Islet precursor cell (in vitro differentiated cells): ENCODE data around the gene AUTS2.
"Not testable (repeated sequence)": the region's sequence is repeated elsewhere in the genome, so short reads cannot be mapped to it uniquely, and the experiment has no call there.

Source experiments
- DNase-seq: peaks from one replicate; pipeline ENCODE4 v3.0.0-alpha.2; 2018

The AUTS2 gene

DNA sequence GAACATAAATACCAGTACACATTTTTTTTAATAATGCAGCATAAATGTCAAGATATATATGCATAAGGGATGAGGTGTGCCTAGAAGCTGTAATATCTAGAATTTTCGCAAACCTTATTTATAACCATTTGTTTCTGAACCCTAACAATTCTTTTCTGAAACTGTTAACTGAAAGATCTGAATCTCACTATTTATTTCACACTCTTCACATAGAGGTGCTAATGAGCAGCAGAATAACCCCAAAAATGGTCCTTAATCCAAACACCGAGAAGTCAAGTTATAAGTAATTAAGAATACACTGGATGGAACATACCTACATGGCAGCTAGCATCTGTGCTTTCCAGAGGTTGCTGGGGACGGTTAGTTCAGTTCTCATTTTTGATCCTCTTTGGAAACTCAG, 742.0 kb downstream of the AUTS2 start:
- DNase-seq = no peak

DNA sequence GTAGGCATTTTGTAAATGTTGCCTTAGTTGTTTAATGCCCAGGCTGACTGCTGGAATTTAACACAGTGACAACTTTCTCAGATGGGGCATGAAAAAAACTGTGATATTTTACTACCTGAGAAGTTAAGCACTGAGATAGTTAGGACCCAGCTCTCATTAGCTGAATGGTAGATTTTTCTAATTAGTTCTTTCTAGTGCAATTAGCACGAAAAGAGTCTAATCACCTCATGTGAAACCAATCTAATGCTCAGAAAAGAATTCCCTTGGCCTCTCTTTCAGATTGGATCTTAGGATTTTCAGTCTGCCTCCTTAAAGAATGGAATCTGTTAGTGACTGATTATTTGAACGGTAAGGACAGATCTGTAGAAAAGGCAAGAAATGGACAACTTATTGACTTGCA, 743.2 kb downstream of the AUTS2 start:
- no peak for DNase-seq

DNA sequence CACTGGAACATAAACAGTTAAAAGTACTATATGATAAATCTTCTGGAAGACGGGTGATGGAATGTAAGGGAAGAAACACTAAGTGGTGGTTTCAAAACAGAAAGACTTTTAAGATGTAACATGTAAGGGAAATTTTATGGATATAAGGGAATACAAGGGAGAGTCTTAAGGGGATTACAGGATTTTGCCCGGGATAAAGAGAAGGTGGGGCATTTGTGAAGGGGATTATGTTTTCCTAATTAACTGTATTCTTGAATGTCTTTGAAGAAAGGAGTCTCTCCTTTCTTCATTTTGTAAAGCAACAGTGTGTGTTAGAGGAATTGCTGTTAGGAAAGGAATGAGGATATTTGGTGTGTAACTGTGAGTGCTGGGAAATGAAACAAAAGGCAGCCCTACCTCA, 745.2 kb downstream of the AUTS2 start:
- no peak for DNase-seq

DNA sequence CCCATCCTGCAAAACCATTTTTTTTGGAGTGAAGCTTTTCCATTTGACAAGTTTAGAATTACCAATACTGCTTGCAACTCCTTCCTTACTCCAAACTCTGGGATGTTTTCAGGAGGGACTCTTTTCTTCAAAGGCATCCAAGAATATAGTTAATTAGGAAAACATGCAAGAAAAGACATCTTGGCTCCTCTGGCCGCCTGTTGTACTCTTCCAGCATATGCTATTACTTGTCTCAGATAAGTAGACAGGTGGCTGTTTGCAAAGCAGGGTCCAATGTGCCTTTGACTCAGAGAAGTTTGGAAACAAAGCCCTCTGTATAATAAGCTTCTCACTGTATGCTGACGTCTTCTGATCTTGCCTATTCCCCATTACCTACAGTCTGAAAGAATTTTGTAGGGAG, 746.5 kb downstream of the AUTS2 start:
- DNase-seq = no peak

DNA sequence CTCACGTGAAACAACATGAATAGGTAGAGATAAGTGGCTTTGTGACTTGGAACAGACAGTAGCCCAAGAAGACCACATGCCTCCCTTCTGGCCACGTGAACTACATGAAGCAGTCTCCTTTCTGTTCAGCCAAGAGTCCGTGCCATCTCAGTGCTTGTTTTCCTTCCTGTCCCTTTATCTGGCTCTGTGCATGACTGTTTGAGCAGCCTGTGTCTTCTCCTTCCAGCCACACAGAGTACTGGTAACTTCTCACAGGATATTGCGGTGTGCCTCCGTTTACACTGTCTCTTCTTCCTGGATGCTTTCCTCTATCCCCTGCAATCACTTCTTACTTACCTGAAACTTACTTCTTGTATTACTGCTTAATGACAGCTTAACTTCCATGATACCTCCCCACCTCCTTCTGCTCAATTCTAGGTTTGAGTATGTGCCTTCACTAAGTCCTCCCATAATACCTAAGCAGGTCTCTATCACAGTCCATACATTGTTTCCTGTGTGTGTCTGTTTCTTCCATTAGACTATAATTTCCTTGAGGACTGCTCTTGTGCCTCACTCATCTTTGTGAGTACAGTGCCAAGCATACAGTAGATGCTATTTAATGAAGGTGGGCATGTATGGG, 748.7 kb downstream of the AUTS2 start:
- no peak for DNase-seq

DNA sequence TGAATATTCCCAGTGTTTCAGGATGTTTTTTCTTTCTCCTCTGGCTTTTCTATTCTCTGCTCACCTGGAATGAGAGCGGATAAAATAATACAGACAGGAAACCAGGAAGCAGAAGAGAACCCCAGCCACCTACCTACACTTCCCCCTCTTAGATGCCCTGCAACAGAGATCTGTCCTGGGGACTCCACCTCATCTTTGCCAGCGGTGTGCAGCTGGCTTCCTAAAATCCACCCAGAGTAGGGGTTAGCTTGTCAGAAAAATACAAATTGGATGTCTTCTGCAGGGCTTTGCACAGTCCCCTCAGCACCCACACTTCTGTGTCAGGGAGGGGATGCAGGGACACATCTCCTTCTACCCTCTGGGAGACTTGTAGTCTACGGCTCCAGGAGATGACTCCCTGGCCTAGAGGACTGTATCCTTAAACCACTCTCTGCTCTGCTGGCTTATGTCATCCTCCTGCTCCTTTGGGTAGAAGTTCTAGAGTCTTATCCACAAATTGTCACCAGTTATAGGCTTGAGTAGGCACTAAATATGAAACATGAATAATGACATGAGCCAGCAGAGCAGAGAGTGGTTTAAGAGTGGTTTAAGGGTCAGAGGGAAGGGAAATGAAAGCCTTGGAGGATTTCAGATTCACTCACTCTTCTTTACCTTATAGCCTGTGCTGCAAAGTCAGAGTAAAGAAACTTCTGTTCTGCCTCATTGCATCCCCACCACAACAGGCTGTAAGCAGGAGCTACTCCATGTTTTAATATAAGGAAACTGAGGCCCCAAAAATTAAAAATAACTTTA, 749.4 kb downstream of the AUTS2 start:
- DNase-seq = no peak

DNA sequence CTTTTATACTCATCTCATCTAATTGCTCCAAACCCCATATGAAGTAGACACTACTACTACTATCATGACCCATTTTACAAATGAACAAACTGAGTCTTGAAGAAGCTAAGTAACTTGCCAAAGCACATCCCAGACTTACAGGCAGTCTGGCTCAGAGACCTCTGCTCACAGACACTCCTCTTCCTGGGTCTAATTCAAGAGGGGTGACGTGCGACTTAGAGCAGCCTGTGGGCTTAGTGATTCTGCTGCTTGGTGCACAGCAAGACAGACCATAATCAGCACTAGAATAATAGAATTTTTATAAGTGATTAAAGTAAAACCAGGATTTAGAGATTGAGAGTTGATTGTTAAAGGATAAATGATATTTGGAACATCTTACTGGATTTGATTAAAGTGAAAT, 750.8 kb downstream of the AUTS2 start:
- no peak for DNase-seq

DNA sequence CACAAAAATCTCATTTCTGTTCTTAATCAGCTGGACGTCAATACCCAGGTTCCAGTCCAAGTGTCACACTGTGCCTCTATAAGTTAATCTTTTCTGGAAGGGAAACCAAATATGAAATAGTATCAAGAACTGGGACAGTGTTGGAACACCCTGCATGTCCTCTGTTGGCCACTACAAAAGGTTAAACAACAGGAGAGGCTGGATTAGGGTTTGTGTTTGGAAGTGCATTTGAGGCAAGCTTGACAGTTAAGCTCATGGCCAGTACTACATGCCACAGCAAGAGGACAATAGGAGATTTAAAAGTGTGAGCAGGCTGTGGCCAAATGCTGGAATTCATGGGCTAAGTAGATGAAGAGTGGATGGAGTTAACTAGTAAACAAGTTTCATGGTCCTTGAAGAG, 751.5 kb downstream of the AUTS2 start:
- DNase-seq = no peak

DNA sequence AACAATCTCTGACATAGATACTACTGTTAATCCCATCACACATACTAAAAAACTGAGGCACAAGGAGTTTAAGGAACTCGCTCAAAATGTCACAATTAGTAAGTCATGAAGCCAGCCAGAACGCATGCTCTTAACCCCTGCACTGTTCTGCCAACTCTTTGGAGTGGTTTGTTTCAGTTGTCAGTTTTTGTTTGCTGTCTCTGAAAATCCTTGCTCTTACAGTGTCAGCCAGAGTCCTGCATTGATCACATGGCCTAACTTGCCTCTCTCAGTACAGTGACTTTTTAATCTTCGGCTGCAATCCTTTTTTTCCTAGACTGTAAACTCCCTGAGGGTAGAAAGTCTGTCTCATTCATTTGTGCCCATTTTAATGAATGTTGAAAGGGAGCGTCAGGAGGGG, 753.8 kb downstream of the AUTS2 start:
- DNase-seq = no peak

DNA sequence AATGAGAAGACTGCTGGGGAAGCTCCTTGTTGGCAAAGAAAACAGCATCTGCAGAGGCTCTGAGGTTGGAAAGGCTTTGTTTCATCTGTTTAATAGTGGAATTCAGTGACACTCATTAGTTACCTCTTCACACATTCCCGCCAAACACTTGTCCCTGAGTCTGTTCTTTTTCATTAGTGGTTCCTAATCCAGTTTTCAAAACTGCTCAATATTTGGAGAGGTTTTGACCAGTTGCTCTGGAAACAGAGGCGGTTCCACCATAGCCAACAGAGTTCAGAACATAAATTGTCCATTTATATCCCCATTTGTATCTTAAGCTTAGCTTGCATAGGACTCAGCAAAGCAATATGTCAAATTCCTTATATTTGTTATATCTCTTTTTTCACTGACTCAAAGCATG, 754.6 kb downstream of the AUTS2 start:
- DNase-seq = no peak

DNA sequence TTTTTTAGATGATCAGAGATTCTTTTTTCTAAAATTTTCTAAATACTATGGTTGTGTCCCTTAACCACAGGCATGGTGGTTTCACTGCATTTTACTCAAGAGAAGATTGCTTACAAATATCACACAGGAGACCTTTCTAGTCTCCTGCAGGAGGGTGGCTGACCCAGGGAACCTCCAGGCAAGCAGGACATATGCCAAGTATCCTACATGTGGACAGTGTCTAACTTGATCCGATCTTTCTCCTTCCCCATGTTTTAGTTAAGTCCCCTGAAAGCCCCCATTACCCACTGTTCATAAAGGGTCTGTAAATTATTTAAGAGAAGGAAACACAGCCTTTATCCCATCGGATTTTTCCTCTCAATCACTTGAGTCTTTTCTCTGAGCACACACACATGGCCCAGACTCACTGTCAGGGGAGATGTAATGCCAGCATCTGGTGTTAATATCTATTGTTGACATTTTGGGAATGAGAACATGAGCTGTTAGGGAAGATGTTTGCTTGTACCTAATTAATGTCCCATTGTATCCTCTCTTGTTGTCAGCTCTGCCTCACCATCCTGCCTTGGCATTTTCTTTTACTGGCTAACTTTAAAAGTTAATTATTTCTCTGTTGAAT, 755.2 kb downstream of the AUTS2 start:
- DNase-seq = no peak

DNA sequence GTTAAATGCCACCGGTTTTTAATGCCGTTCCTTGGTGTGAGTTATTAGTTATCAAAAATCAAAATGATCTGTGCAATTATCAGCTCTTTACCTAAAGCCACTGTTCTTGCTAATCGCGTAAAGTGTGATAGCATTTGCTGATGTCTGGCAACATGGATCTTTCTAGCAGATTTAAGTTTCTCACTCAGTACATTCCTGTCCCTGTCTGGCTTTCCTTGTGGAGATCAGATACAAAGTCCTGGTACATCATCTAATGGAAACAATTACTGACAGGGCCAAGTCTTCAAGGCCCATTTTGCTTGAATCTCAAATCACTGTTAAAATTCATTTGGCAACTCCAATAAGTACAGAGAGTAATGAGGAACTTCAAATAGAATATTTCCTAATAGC, 755.7 kb downstream of the AUTS2 start:
- DNase-seq = no peak

DNA sequence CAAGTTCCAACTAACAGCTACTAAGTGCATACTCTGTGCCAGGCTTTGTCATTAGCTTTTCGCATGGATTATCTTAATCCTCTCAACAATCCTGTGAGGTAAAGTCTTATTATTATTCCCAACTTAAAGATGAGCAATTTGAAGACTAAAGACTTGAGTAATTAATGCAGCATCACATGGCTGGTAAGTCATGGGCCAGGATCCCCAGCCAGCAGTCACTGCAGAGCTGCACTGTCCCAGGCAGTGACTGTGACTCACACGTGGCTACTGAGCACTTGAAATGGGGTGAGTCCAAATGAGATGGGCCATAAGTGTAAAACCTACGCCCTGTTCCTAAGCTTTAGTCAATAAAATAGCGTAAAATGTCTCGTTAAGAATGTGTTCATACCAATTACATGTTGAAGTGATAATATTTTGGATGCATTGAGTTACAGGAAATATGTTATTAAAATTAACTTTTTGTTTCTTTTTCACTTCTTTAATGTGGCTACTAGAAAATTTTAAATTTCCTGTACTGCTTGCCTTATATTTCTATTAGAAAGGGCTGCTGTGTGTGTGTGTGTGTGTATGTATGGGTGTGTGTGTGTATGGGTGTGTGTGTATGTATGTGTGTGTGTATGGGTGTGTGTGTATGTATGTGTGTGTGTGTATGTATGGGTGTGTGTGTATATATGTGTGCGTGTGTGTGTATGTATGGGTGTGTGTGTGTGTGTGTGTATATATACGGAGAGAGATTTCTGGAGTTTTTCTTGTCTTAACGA, 756.3 kb downstream of the AUTS2 start:
- peak; percentile 64 for DNase-seq

DNA sequence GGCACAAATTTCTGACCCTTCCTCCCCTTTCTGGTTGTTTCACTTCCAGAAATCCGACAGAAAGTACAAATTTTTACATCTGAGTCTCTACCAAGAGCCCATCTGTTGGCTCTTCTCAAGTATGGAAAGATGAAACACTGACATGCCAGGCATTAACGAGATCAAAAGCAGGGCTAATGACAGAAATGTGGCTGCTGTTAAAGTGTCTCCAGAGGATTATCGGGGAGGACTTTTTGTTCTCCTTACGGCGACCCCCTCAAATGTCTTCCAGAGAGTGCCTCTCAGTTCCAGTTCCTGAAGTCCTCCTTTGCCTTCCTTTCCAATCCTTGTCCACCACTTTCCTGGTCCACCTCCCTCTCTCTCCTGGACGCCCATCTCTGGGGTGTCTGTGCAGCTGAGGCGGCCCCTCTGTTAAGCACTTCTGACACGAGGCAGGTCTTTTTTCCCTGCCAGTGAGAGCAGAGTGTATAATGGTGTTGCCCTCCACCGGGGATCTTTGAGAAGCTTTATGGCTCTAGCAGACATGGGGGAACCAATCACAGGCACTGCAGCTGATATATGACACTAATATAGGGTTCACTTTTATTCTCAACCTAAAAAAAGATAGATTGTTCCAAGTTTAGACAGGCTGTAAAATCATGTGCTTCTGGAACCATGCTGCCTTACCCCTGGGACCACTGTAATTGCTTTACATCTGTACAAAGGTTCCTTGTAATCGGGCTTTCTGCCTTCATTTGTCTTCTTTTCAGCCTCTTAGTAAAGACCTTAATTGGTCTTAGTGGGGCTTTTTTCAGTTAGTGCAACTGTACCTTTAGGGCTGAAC, 757.1 kb downstream of the AUTS2 start:
- no peak for DNase-seq

DNA sequence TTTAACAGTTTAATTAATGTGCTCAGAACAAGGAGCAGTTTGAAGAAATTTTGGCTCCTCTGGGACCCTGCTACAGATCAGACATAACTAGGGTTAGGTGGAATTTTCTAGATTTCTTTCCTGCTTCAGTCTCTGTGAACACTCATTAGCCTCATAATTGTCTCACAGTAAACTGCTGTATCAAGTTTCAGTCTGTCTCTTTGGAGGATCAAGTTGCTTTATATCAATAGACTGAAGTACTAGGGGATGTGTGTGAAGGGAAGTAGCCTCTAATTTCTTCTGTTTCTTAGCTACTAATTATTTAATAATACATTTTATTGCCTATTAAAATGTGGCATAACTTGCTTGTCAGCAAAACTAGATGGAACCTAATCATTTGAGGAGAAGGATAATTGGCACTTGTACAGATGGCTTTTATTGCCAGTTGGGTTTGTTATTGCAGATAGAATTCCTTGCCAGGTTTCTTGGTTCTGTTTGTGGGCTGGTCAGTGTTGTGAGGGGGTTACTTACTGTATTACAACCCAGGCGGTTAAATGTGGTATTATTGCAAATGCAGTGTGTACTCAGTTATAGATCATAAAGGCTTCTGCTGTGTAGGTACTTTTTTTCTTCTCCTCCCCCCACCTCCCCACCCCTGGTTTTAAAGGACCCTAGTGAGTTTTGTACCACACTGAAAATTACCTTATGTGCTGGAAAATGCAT, 758.0 kb downstream of the AUTS2 start:
- no peak for DNase-seq

DNA sequence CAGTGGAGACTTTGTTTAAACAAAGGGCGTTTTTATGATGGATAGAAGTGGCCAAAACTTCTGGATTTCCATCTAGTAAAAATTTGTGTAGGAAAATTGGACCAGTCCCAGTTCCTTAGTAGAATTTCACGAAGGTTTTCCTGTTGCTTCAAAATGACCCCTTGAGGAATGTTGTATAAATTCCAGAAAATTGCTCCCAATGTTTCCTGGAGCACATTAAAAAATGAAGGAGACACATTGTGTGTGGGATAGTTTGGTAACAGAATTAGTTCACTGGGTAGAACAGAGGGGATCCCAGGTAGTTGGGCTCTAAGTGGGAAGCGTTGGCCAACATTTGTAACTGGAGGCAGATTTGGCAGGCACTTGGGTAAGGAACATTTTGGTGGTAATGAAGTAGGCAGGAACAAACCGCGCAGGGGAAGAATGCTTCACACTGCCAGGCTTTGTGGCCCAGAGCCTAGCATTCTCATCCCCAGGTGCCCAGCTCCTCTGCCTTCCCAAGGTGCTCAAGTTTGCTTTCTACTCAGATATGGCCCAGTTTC, 758.6 kb downstream of the AUTS2 start:
- DNase-seq = no peak

DNA sequence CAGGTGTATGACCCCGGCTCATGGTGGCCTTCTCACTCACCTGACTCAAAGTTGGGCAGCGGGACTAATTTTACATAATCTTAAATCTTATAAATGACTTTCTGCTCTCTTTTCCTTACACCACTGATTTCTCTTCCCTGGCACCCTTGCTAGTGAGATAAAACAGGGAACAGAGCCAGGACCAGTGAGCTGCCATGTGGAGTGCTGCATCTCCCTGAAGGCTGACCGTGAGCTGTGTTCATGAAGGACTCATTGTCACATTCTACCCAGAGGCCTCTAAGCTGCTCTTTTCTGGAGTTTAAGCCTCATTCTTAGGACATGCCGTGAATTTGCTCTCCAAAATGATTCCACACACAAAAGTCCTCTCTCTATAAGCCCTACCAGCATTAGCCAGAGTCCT, 762.3 kb downstream of the AUTS2 start:
- no peak for DNase-seq

DNA sequence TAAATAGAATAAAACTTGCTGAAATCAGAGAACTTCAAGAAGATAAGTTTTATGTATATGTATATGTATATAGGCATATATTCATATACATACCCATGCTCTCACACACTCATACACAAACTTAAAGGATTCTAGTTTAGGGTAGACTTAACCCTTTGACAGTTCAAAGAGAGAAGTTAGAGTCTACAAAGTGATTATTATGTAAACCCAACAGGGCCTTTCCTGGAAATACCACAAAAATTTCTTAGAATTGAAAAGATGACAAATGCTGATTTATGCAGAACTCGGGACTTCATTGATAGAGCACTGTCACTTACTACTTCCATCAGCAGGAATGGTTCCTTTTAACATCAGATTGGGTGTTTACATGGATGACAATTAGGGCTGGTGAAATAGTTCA, 763.5 kb downstream of the AUTS2 start:
- no peak for DNase-seq

DNA sequence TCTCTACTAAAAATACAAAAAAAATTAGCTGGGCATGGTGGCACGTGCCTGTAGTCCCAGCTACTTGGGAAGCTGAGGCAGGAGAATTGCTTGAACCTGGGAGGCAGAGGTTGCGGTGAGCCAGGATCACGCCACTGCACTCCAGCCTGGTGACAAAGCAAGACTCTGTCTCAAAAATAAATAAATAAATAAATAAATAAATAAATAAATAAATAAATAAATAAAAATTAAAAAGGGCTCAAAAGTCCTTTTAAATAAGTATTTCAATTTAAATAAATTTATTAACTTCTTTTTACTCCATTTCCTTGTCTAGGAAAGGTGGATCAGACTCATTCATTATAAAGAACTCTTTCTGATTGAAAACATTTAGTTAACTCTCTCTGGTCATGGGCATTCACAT, 766.1 kb downstream of the AUTS2 start:
- not testable (repeated sequence) for DNase-seq

DNA sequence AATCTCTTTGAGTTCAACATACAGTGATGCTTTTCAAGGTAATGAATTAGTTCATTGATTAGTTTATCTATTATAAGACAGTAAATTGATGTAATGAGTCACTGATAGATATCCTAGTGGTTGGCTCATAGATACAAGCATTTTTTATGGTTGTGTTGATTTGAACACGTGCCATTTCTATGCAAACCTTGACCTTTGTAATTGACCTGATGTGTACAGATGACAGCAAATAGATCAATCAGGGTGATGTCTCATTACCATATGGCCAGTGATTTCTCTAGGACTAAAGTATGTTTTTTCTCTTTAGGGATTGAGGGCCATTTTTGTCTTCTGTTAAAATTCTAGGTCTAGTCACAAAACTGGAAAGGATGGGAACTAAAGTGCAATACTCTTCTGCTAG, 773.4 kb downstream of the AUTS2 start:
- DNase-seq = no peak

DNA sequence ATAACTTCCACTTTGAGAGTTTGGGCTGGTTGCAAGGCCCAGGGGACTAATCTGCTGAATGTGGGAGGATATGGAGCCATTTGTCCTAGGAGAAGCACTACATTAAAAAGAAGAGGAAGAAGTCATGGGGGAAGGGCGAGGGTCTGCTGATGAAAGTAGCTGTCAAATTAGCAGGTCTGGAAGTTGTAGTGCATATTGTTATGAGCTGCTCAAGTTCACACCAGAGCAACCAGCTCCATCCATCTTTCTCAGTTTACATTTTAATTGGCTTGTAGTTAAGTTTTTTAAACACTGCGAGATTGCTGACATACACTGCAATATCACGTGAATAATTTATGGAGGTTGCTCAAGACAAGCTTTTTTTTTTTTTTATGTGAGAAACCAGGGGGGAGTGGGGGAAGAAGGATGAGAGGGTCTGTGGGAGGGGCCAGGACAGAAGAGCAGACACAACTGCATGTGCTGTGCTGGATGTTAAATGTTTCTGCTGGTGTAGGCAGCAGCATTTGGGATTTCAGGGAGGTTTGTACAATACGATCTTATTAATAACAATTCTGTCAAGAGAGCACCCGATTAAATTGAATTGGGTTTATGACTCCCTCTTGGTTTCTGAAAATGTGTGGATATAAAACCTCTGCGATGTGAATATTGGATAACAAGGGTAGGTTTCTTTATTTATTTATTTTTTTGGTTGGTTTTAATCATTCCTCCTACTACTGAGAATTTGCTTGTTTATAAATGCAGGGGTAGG, 774.7 kb downstream of the AUTS2 start:
- DNase-seq = no peak
